Sigmoid colon (tissue), 7 donors: Measurements from ENCODE around the gene ABCF3. TPM values are rescaled to one million over a fixed set of nuclear protein-coding genes. Genes with fewer than 3 reads are reported as not detected.

Source experiments
- DNase-seq: peaks from one replicate; pipeline ENCODE4 v3.0.0-alpha.2; 2019
- H3K27ac ChIP-seq, 4 donors: fragments of 200-600 bp; sonication (generic); one replicate each; pipeline ENCODE4 v1.5.1; 2016 to 2019; ENCODE audit warnings: mild to moderate bottlenecking in 1 of 4
- H3K27me3 ChIP-seq, 3 donors: fragments of 200-600 bp; sonication (generic); one replicate each; pipeline ENCODE4 v1.5.1; 2019; ENCODE audit warnings: mild to moderate bottlenecking in 1 of 3
- H3K36me3 ChIP-seq, 4 donors: fragments of 200-600 bp; sonication (generic); one replicate each; pipeline ENCODE4 v1.5.1; 2016 to 2019
- H3K4me1 ChIP-seq, 4 donors: fragments of 200-600 bp; sonication (generic); one replicate each; pipeline ENCODE4 v1.5.1; 2017 to 2019
- H3K4me3 ChIP-seq, 4 donors: fragments of 200-600 bp; sonication (generic); one replicate each; pipeline ENCODE4 v1.5.1; 2017 to 2019; ENCODE audit warnings: mild to moderate bottlenecking in 2 of 4, moderate library complexity in 1 of 4
- H3K9me3 ChIP-seq, 4 donors: fragments of 200-600 bp in 3 of 4; sonication (generic) in 3 of 4; one replicate each; pipeline versions ENCODE4 v1.5.1 to v1.6.1; 2013 to 2019
- EP300 ChIP-seq, 4 donors: sonication (generic); formaldehyde crosslinking; IDR thresholded peaks; one replicate each; pipeline ENCODE4 v1.6.1; 2017; ENCODE audit warnings: antibody characterized with exemption in 4 of 4
- POLR2A ChIP-seq, 2 donors: fragments of 450-650 bp; IDR thresholded peaks; one replicate each; pipeline ENCODE4 v1.6.1; 2016; ENCODE audit warnings: antibody characterized with exemption in 2 of 2, mild to moderate bottlenecking in 2 of 2, moderate library complexity in 2 of 2
- POLR2AphosphoS5 ChIP-seq, 4 donors: sonication (generic); formaldehyde crosslinking; IDR thresholded peaks; one replicate each; pipeline ENCODE4 v1.6.1; 2017; ENCODE audit warnings: antibody characterized with exemption in 4 of 4
- WGBS, 2 donors: extraction: QIAGEN DNeasy Blood & Tissue Kit; methylation state at CpG; one replicate each; pipeline ENCODE4 v1.1.7; 2013; 5-methylcytosine and 5-hydroxymethylcytosine counted together
- intact Hi-C: fragments of 100-400 bp; cut with DNase I; formaldehyde crosslinking; loops from one replicate; pipeline ENCODE4 v1.15.1; 2023
- polyA plus RNA-seq, 3 donors: library from polyadenylated mRNA; stranded (reverse); fragments of 200-250 nt; gene quantifications; one replicate each; pipeline ENCODE4 v1.2.3, GENCODE V29; 2013
- total RNA-seq, 4 donors: library from RNA; depleted of rRNA; stranded (reverse); fragments of >200 nt; gene quantifications; one replicate each; pipeline ENCODE4 v1.1.0, GENCODE V29; 2016
- TF ChIP-seq, protein P1 (sequence below), 4 experiments: fragments of 450-650 bp in 3 of 4; fragments of 200-600 bp in 1 of 4; IDR thresholded peaks; one replicate each; pipeline ENCODE4 v1.5.1; 2016 to 2019; ENCODE audit warnings: antibody characterized with exemption in 4 of 4, mild to moderate bottlenecking in 3 of 4, moderate library complexity in 2 of 4
- donor health status: healthy with polysubstance abuse.
- donor health status: Bipolar disorder and iron deficiency.
- donor health status: healthy.

Gene ABCF3
- total and polyA plus RNA-seq, 7 donors: 32.4 to 51.3 (median 41.3) TPM

DNA sequence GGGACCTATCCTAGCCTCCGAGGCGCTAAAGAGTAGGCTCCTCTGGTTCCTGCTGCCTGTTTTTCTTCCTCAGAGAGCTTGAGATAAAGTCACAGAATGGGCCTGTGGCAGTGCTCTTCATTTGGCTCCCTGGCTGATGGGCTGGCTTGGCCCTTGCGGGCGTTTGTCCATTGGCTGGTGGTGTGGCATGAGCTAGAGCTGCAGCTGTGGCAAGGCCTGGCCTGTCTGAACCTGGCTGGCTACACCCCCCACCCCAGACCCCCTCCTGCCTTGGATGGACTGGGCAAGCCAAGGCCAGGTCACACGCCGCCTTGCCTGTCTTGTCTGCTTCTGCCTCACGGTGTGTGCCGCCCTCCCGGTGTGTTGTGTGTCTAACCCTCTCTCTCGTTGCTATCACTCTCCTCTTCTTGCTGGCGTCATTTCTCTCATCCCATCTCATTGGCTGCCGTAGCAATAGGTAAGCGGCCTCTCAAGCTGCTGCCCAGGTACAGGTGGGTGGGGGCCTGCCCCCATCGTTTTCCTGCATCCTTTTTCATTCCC is 8.2 kb upstream of the ABCF3 start:
- Histone ChIP-seq H3K4me3 (no peak overlapping the region), H3K4me1 (peaks cover 0 to 51% (median 38%) of the 10 kb centered on the region in 4 donors), H3K36me3 (peaks cover 33 to 61% (median 55%) of the 10 kb centered on the region in 4 donors)

DNA sequence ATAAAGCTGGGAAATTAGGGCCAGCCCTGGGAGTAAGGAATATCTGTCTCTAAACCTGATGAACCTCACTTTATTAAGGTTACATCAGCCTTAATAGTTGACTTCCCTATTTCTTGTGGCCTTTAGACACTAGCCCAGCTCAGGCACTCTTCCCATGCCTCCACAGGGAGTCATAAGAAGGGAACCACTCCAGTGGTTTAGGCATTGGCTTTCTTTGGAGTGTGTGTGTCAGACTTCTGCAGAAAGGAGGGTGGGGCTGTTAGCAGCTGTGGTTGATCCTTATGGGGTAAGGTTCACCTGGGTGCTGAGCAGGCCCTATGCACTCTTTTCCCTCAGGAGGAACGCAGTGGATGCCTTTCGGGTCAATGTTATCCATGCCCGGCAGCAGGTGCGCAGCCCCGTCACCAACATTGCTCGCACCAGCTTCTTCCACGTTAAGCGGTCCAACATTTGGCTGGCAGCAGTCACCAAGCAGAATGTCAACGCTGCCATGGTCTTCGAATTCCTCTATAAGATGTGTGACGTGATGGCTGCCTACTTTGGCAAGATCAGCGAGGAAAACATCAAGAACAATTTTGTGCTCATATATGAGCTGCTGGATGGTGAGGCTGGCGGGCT is 7.4 kb upstream of the ABCF3 start:
- H3K4me1 ChIP-seq: peaks cover 0 to 48% (median 36%) of the 10 kb centered on the region in 4 donors
- DNase-seq: peak; percentile 38
- H3K36me3 ChIP-seq: peaks cover 40 to 69% (median 63%) of the 10 kb centered on the region in 4 donors
- intact Hi-C loops: no loop called here
- H3K27me3 ChIP-seq: no peaks in the 10 kb centered on the region
- H3K4me3 ChIP-seq: no peak overlapping the region
- H3K27ac ChIP-seq: no peak overlapping the region
- TF ChIP-seq POLR2A (IDR thresholded peaks at IDR 0.05): no peak
- TF ChIP-seq, protein P1, sequence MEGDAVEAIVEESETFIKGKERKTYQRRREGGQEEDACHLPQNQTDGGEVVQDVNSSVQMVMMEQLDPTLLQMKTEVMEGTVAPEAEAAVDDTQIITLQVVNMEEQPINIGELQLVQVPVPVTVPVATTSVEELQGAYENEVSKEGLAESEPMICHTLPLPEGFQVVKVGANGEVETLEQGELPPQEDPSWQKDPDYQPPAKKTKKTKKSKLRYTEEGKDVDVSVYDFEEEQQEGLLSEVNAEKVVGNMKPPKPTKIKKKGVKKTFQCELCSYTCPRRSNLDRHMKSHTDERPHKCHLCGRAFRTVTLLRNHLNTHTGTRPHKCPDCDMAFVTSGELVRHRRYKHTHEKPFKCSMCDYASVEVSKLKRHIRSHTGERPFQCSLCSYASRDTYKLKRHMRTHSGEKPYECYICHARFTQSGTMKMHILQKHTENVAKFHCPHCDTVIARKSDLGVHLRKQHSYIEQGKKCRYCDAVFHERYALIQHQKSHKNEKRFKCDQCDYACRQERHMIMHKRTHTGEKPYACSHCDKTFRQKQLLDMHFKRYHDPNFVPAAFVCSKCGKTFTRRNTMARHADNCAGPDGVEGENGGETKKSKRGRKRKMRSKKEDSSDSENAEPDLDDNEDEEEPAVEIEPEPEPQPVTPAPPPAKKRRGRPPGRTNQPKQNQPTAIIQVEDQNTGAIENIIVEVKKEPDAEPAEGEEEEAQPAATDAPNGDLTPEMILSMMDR (IDR thresholded peaks at IDR 0.05): no peak
- TF ChIP-seq POLR2AphosphoS5 (IDR thresholded peaks at IDR 0.05): no peak
- TF ChIP-seq EP300 (IDR thresholded peaks at IDR 0.05): no peak
- no peaks in the 10 kb centered on the region for H3K9me3 ChIP-seq
- 95 to 96% methylated on average over 13 of the region's 13 CpGs for WGBS, 2 donors

More for the DNA sequence above, 8.2 kb upstream of the ABCF3 start:
- TF ChIP-seq POLR2AphosphoS5 (IDR thresholded peaks at IDR 0.05) (no peak), POLR2A (IDR thresholded peaks at IDR 0.05) (no peak), EP300 (IDR thresholded peaks at IDR 0.05) (no peak)
- TF ChIP-seq, protein P1 (IDR thresholded peaks at IDR 0.05): no peak
- Histone ChIP-seq H3K27ac (peak overlapping the region in 3 of 4 donors; percentile 93 to 98 (median 97)), H3K27me3 (no peaks in the 10 kb centered on the region), H3K9me3 (no peaks in the 10 kb centered on the region)
- DNase-seq: no peak
- intact Hi-C loops: no loop called here
- 93 to 95% methylated on average over 14 of the region's 14 CpGs for WGBS, 2 donors

DNA sequence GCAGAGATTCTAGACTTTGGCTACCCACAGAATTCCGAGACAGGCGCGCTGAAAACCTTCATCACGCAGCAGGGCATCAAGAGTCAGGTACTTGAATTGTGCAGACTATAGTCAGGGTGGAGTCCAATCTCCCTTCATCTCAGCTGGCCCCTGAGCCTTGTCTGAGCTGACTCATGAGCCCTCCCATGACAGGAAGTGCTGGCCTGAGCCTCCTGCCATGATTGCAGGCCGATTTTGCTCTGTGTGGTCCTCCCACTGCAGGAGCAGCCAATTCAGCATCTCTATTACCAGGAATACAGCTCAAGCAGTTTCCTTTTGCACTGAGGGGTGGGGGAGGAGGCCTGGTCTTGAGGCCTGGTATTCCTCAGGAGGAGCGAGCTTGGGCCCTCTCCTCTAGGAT is 5.8 kb upstream of the ABCF3 start:
- Histone ChIP-seq H3K9me3 (no peaks in the 10 kb centered on the region), H3K4me1 (peaks cover 0 to 46% (median 30%) of the 10 kb centered on the region in 4 donors), H3K27ac (no peak overlapping the region), H3K27me3 (no peaks in the 10 kb centered on the region), H3K4me3 (no peak overlapping the region), H3K36me3 (peaks cover 48 to 82% (median 70%) of the 10 kb centered on the region in 4 donors)
- WGBS, 2 donors: 87 to 90% methylated on average over 6 of the region's 6 CpGs
- TF ChIP-seq, protein P1 (IDR thresholded peaks at IDR 0.05): no peak
- TF ChIP-seq POLR2AphosphoS5 (IDR thresholded peaks at IDR 0.05): no peak
- no peak for DNase-seq
- intact Hi-C loops: no loop called here

DNA sequence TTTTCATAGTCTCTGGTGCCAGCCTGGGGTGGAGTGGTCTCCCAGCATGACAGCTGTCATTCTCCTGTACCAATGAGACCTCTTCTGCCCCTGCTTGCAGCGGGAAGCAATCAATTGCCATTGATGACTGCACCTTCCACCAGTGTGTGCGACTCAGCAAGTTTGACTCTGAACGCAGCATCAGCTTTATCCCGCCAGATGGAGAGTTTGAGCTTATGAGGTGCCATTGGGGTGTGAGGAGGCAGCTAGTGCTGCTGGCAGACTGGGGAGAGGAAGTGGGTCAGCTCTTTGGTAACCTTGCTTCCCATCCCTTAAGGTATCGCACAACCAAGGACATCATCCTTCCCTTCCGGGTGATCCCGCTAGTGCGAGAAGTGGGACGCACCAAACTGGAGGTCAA is 4.4 kb upstream of the ABCF3 start:
- TF ChIP-seq POLR2A (IDR thresholded peaks at IDR 0.05) (no peak), POLR2AphosphoS5 (IDR thresholded peaks at IDR 0.05) (no peak)
- TF ChIP-seq, protein P1 (IDR thresholded peaks at IDR 0.05): no peak
- intact Hi-C loops: no loop called here
- WGBS, 2 donors: 96 to 98% methylated on average over 9 of the region's 9 CpGs

More for the DNA sequence above, 4.4 kb upstream of the ABCF3 start:
- Histone ChIP-seq H3K36me3 (peaks cover 48 to 82% (median 70%) of the 10 kb centered on the region in 4 donors), H3K4me3 (no peak overlapping the region), H3K9me3 (no peaks in the 10 kb centered on the region), H3K27ac (no peak overlapping the region), H3K27me3 (no peaks in the 10 kb centered on the region), H3K4me1 (peaks cover 0 to 42% (median 24%) of the 10 kb centered on the region in 4 donors)
- DNase-seq: no peak
